Measurements from ENCODE around the gene ISM1. TPM values are rescaled to one million over a fixed set of nuclear protein-coding genes. Genes with fewer than 3 reads are reported as not detected.

Gene ISM1
- polyA plus RNA-seq, 1 donor from 2014 or later = not detected

GRCh38 chr20:13263451-13263850 is 42.4 kb downstream of the ISM1 start:
- no peak overlapping the region for H3K9ac ChIP-seq (ENCODE audit: low read length)
- no peaks in the 10 kb centered on the region for H3K9me3 ChIP-seq (ENCODE audit: low read length)
- no peak overlapping the region for H3K4me3 ChIP-seq (ENCODE audit: low read length)
- no peak for TF ChIP-seq MXI1 (conservative IDR thresholded peaks at IDR 0.05; ENCODE audit: poor library complexity, severe bottlenecking)
- no peak for TF ChIP-seq EZH2 (IDR thresholded peaks at IDR 0.05; ENCODE audit: borderline replicate concordance, insufficient read depth, low read length, poor library complexity, severe bottlenecking)
- TF ChIP-seq POLR2AphosphoS5 (IDR thresholded peaks at IDR 0.05) = no peak
- no peak for TF ChIP-seq SMC3 (conservative IDR thresholded peaks at IDR 0.05; ENCODE audit: poor library complexity)
- no peak for TF ChIP-seq EP300 (conservative IDR thresholded peaks at IDR 0.05; ENCODE audit: poor library complexity, severe bottlenecking)
- TF ChIP-seq RAD21 (conservative IDR thresholded peaks at IDR 0.05) = no peak
- TF ChIP-seq TAF1 (IDR thresholded peaks at IDR 0.05; ENCODE audit: low read depth) = no peak
- TF ChIP-seq REST (IDR thresholded peaks at IDR 0.05; ENCODE audit: borderline replicate concordance) = no peak
- TF ChIP-seq CTCF (IDR thresholded peaks at IDR 0.05; ENCODE audit: poor library complexity, severe bottlenecking) = no peak
- H3K9me2 ChIP-seq (ENCODE audit: insufficient read depth, low read length) = no peaks in the 10 kb centered on the region
- H3K4me2 ChIP-seq (ENCODE audit: low read length) = no peak overlapping the region
- no peaks in the 10 kb centered on the region for H3K36me3 ChIP-seq (ENCODE audit: insufficient read depth, low read length)
- no peaks in the 10 kb centered on the region for H4K20me1 ChIP-seq (ENCODE audit: insufficient read depth)
- H3F3A ChIP-seq (ENCODE audit: insufficient read depth, low read length, poor library complexity, severe bottlenecking) = no peaks in the 10 kb centered on the region
- no peak overlapping the region for H3K27ac ChIP-seq (ENCODE audit: low read length)
- H3K27me3 ChIP-seq (ENCODE audit: insufficient read depth, low read depth, low read length) = no peaks in the 10 kb centered on the region
- H3K79me2 ChIP-seq (replicated peaks; ENCODE audit: insufficient read depth, low read length) = no peaks in the 10 kb centered on the region
- H2AFZ ChIP-seq (ENCODE audit: low read depth, low read length) = no peak overlapping the region

- Histone ChIP-seq H3K4me2 (ENCODE audit: low read length) (no peak overlapping the region), H3K9me2 (ENCODE audit: insufficient read depth, low read length) (no peaks in the 10 kb centered on the region), H3K9ac (ENCODE audit: low read length) (no peak overlapping the region), H3F3A (ENCODE audit: insufficient read depth, low read length, poor library complexity, severe bottlenecking) (no peaks in the 10 kb centered on the region), H4K20me1 (ENCODE audit: insufficient read depth) (no peaks in the 10 kb centered on the region), H3K27ac (ENCODE audit: low read length) (no peak overlapping the region), H3K27me3 (ENCODE audit: insufficient read depth, low read depth, low read length) (no peaks in the 10 kb centered on the region), H2AFZ (ENCODE audit: low read depth, low read length) (no peak overlapping the region), H3K79me2 (replicated peaks; ENCODE audit: insufficient read depth, low read length) (no peaks in the 10 kb centered on the region), H3K4me3 (ENCODE audit: low read length) (no peak overlapping the region), H3K9me3 (ENCODE audit: low read length) (no peaks in the 10 kb centered on the region), H3K36me3 (ENCODE audit: insufficient read depth, low read length) (no peaks in the 10 kb centered on the region)
- TF ChIP-seq SMC3 (conservative IDR thresholded peaks at IDR 0.05; ENCODE audit: poor library complexity) (no peak), CTCF (IDR thresholded peaks at IDR 0.05; ENCODE audit: poor library complexity, severe bottlenecking) (no peak), EZH2 (IDR thresholded peaks at IDR 0.05; ENCODE audit: borderline replicate concordance, insufficient read depth, low read length, poor library complexity, severe bottlenecking) (no peak), TAF1 (IDR thresholded peaks at IDR 0.05; ENCODE audit: low read depth) (no peak), MXI1 (conservative IDR thresholded peaks at IDR 0.05; ENCODE audit: poor library complexity, severe bottlenecking) (no peak), EP300 (conservative IDR thresholded peaks at IDR 0.05; ENCODE audit: poor library complexity, severe bottlenecking) (no peak), REST (IDR thresholded peaks at IDR 0.05; ENCODE audit: borderline replicate concordance) (no peak), POLR2AphosphoS5 (IDR thresholded peaks at IDR 0.05) (no peak), RAD21 (conservative IDR thresholded peaks at IDR 0.05) (no peak)
These were observed 43.8 kb downstream of the ISM1 start for GRCh38 chr20:13264907-13265306.

Measured in neural cell (in vitro differentiated cells).